CD14-positive monocyte (primary cell): ENCODE measurements around the gene TREML4. TPM values are rescaled to one million over a fixed set of nuclear protein-coding genes. Genes with fewer than 3 reads are reported as not detected.
A peak's percentile ranks its signal among the peaks of the same experiment; 100 is the strongest.

ENCODE experiments used
- DNase-seq, 3 donors: peaks; one replicate each; pipeline ENCODE4 v3.0.0-alpha.2; 2011 to 2022
- H2AFZ ChIP-seq: 2 replicates; pipeline ENCODE4 v1.6.0; 2012; ENCODE audit warnings: mild to moderate bottlenecking, low read depth, low read length, inconsistent platforms; ENCODE audit not compliant: insufficient read depth, poor library complexity, severe bottlenecking
- H3K27ac ChIP-seq, 2 donors: 1 replicate in 1 of 2; 2 replicates in 1 of 2; pipeline ENCODE4 v1.5.1; 2012 to 2013; ENCODE audit warnings: low read length in 2 of 2, control low read depth in 1 of 2, inconsistent platforms in 1 of 2, low read depth in 1 of 2, mild to moderate bottlenecking in 1 of 2
- H3K27me3 ChIP-seq, 2 donors: one replicate each; pipeline versions ENCODE4 v1.6.0 to v1.6.1; 2011 to 2013; ENCODE audit warnings: low read length in 2 of 2; ENCODE audit not compliant: control insufficient read depth in 2 of 2, insufficient read depth in 2 of 2
- H3K36me3 ChIP-seq, 2 donors: replicated peaks in 1 of 2; 1 replicate in 1 of 2; 2 replicates in 1 of 2; pipeline versions ENCODE4 v1.5.1 to v1.6.1; 2012 to 2013; ENCODE audit warnings: low read length in 2 of 2, control low read depth in 1 of 2, inconsistent platforms in 1 of 2, mild to moderate bottlenecking in 1 of 2; ENCODE audit not compliant: insufficient read depth in 2 of 2, control insufficient read depth in 1 of 2
- H3K4me1 ChIP-seq, 2 donors: 1 replicate in 1 of 2; 2 replicates in 1 of 2; pipeline versions ENCODE4 v1.5.1 to v1.6.1; 2012 to 2013; ENCODE audit warnings: low read length in 2 of 2, control low read depth in 1 of 2, inconsistent platforms in 1 of 2, mild to moderate bottlenecking in 1 of 2, moderate library complexity in 1 of 2; ENCODE audit not compliant: insufficient read depth in 2 of 2, control insufficient read depth in 1 of 2
- H3K4me2 ChIP-seq: replicated peaks from 2 replicates; pipeline ENCODE3; 2012; ENCODE audit warnings: low read length, moderate library complexity, mild to moderate bottlenecking; ENCODE audit not compliant: poor library complexity, severe bottlenecking; ENCODE audit errors: extremely low read depth
- H3K4me3 ChIP-seq, 3 experiments: fragments of 200-600 bp in 1 of 3; sonication (generic) in 1 of 3; replicated peaks in 1 of 3; 1 replicate in 2 of 3; 2 replicates in 1 of 3; pipeline ENCODE4 v1.5.1; 2011 to 2013; ENCODE audit warnings: low read length in 3 of 3, mild to moderate bottlenecking in 3 of 3, control low read depth in 2 of 3, low read depth in 2 of 3, inconsistent platforms in 1 of 3, moderate library complexity in 1 of 3
- H3K79me2 ChIP-seq: 2 replicates; pipeline ENCODE4 v1.6.0; 2012; ENCODE audit warnings: mild to moderate bottlenecking, control low read depth, inconsistent platforms, low read length, moderate library complexity; ENCODE audit not compliant: insufficient read depth
- H3K9ac ChIP-seq: 2 replicates; pipeline ENCODE4 v1.6.0; 2017; ENCODE audit warnings: low read length, mild to moderate bottlenecking; ENCODE audit not compliant: insufficient read depth, poor library complexity, severe bottlenecking
- H3K9me3 ChIP-seq, 2 donors: replicated peaks in 1 of 2; 1 replicate in 1 of 2; 2 replicates in 1 of 2; pipeline versions ENCODE4 v1.5.1 to v1.6.1; 2012 to 2013; ENCODE audit warnings: low read length in 2 of 2, control low read depth in 1 of 2; ENCODE audit not compliant: control insufficient read depth in 1 of 2, insufficient read depth in 1 of 2
- H4K20me1 ChIP-seq: 2 replicates; pipeline ENCODE4 v1.6.0; 2012; ENCODE audit warnings: mild to moderate bottlenecking, low read length, control low read depth, moderate library complexity; ENCODE audit not compliant: insufficient read depth
- H3K27ac Mint-ChIP-seq, 7 donors: one replicate each; pipeline ENCODE4 v1.8.0; 2020; ENCODE audit warnings: mild to moderate bottlenecking in 7 of 7, mixed read lengths in 7 of 7, moderate library complexity in 6 of 7, inconsistent platforms in 2 of 7
- H3K27me3 Mint-ChIP-seq, 3 donors: one replicate each; pipeline ENCODE4 v1.8.0; 2021 to 2022; ENCODE audit warnings: low read depth in 3 of 3, mild to moderate bottlenecking in 3 of 3, mixed read lengths in 3 of 3, moderate library complexity in 3 of 3, inconsistent platforms in 1 of 3
- H3K36me3 Mint-ChIP-seq, 2 donors: one replicate each; pipeline ENCODE4 v1.8.0; 2020; ENCODE audit warnings: mixed read lengths in 2 of 2, inconsistent platforms in 1 of 2, mild to moderate bottlenecking in 1 of 2
- H3K4me1 Mint-ChIP-seq: one replicate; pipeline ENCODE4 v1.8.0; 2020; ENCODE audit warnings: mild to moderate bottlenecking, mixed read lengths
- H3K4me3 Mint-ChIP-seq, 2 donors: one replicate each; pipeline ENCODE4 v1.8.0; 2020; ENCODE audit warnings: mild to moderate bottlenecking in 2 of 2, mixed read lengths in 2 of 2, moderate library complexity in 1 of 2
- H3K9me3 Mint-ChIP-seq, 7 donors: one replicate each; pipeline ENCODE4 v1.8.0; 2020 to 2022; ENCODE audit warnings: mixed read lengths in 7 of 7, mild to moderate bottlenecking in 6 of 7, moderate library complexity in 6 of 7, inconsistent platforms in 2 of 7
- WGBS: methylation state at CpG from one replicate; pipeline ENCODE4 v1.1.5; 2013; ENCODE audit warnings: missing lambda C conversion rate; ENCODE audit not compliant: insufficient coverage; 5-methylcytosine and 5-hydroxymethylcytosine counted together
- intact Hi-C, 2 donors: fragments of 100-400 bp; cut with micrococcal nuclease; formaldehyde crosslinking; loops; one replicate each; pipeline versions ENCODE4 v1.15.0 to v1.15.1; 2023
- polyA plus RNA-seq, 3 donors: library from polyadenylated mRNA; depleted of rRNA in 1 of 3; unstranded in 2 of 3; stranded (reverse) in 1 of 3; fragments of 300-500 nt in 2 of 3; fragments of >200 nt in 1 of 3; fragmentation: Illumina TruSeq in 2 of 3; gene quantifications; 1 replicate in 2 of 3; 2 replicates in 1 of 3; pipeline ENCODE4 v1.2.3, GENCODE V29; 2012 to 2021
- TF ChIP-seq, protein P1 (sequence below): fragments of 200-600 bp; IDR thresholded peaks from one replicate; pipeline ENCODE4 v1.8.0; 2022; ENCODE audit warnings: antibody characterized with exemption, mild to moderate bottlenecking

The TREML4 gene
- polyA plus RNA-seq, 3 donors = not detected

DNA sequence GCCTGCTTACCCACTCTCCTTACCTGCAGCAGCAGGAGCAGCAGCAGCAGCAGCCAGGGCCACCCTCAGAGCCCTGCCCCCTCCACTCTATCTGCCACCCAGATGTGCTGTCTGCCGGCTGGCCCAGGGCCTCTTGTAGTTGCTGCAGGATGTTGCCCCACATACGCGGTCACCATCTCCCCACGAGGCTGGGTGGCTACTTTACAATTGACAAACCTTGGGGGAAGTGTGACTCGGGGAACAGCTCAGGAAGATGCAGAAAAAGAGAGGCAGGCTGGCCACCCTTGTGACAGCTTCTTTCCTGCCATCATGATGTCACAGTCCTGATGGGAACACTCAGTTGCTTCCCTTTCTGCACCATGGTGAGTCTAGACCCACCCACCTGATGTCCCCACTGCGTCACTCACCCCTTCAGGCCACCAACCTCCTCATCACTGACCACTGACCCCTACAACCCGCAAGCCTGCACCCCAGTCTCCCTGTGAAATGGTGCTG lies 43.8 kb downstream of the TREML4 start:
- Mint-ChIP-seq H3K4me3 (peak overlapping the region; percentile 75 to 95), H3K9me3 (peaks cover 0 to 11% (median 0%) of the 10 kb centered on the region in 7 donors), H3K36me3 (peaks cover 58 to 72% of the 10 kb centered on the region in 2 donors), H3K4me1 (peaks cover 82% of the 10 kb centered on the region), H3K27ac (peak overlapping the region; percentile 99 to 100 (median 100)), H3K27me3 (peaks cover 0 to 4% (median 2%) of the 10 kb centered on the region in 3 donors)
- Histone ChIP-seq H3K9me3 (no peaks in the 10 kb centered on the region), H3K9ac (peak overlapping the region; percentile 58), H3K4me2 (peak overlapping the region; percentile 69), H3K4me3 (peak overlapping the region in 2 of 3 experiments; percentile 18 to 60), H3K27ac (peak overlapping the region; percentile 89 to 94), H3K4me1 (peaks cover 76 to 85% of the 10 kb centered on the region in 2 donors), H3K27me3 (no peaks in the 10 kb centered on the region), H2AFZ (no peak overlapping the region), H4K20me1 (no peaks in the 10 kb centered on the region), H3K36me3 (peaks cover 0 to 21% of the 10 kb centered on the region in 2 donors), H3K79me2 (peaks cover 1% of the 10 kb centered on the region)
- TF ChIP-seq, protein P1, sequence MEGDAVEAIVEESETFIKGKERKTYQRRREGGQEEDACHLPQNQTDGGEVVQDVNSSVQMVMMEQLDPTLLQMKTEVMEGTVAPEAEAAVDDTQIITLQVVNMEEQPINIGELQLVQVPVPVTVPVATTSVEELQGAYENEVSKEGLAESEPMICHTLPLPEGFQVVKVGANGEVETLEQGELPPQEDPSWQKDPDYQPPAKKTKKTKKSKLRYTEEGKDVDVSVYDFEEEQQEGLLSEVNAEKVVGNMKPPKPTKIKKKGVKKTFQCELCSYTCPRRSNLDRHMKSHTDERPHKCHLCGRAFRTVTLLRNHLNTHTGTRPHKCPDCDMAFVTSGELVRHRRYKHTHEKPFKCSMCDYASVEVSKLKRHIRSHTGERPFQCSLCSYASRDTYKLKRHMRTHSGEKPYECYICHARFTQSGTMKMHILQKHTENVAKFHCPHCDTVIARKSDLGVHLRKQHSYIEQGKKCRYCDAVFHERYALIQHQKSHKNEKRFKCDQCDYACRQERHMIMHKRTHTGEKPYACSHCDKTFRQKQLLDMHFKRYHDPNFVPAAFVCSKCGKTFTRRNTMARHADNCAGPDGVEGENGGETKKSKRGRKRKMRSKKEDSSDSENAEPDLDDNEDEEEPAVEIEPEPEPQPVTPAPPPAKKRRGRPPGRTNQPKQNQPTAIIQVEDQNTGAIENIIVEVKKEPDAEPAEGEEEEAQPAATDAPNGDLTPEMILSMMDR = no peak
- WGBS = 0% methylated on average over 3 of the region's 7 CpGs
- intact Hi-C loops = loop anchor here (2.0 to 5.0 kb wide), 3 partner anchors 15 to 200 kb away; partner anchors contain the start of genes TREM1 (in 2 of the 2), NFYA (in 1 of the 2), OARD1 (in 1 of the 2) and TREML4 (in 1 of the 2)
- DNase-seq = peak; percentile 98 to 99 (median 99)

DNA sequence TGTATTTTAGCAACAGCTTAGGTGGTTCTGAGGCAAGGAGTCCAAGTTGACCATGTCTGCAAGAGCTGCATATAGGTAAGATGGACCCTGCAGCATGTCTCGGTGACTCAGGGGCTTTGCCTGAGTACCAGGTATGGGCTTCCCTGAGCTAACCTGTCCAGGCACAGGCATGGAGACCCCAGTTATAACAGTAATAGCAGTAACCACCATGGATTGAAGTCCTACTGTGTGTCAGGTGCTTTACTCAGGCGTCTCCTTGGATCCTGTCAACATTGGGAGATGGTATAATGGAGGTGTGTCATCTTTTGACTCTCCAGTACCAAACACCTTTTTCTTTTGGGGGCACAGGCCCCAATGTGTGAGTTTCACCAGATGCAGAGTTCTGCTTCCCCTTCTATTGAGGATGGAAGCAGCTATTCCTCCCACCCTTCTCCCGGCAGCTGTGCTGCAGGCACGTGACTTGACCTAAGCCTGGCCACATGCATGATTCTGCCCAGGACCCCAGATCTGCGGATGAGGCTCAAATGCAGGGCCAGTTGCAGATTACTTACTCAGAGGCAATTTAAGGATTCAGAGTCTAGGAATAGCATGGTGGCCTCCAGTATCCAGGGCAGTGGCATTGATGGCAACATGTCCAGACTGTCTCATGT lies 44.6 kb downstream of the TREML4 start:
- Histone ChIP-seq H3K9ac (peak overlapping the region; percentile 58), H3K36me3 (peaks cover 0 to 24% of the 10 kb centered on the region in 2 donors), H3K4me1 (peaks cover 84 to 93% of the 10 kb centered on the region in 2 donors), H2AFZ (no peak overlapping the region), H4K20me1 (no peaks in the 10 kb centered on the region), H3K9me3 (no peaks in the 10 kb centered on the region), H3K27me3 (no peaks in the 10 kb centered on the region), H3K27ac (peak overlapping the region; percentile 89 to 94), H3K4me3 (peak overlapping the region in 1 of 3 experiments; percentile 0), H3K4me2 (no peak overlapping the region), H3K79me2 (peaks cover 6% of the 10 kb centered on the region)
- intact Hi-C loops = loop anchor here (2.0 to 5.0 kb wide), 3 partner anchors 14 to 200 kb away; partner anchors contain the start of genes TREM1 (in 2 of the 2), NFYA (in 1 of the 2), OARD1 (in 1 of the 2) and TREML4 (in 1 of the 2)
- peaks cover 0 to 4% (median 2%) of the 10 kb centered on the region in 3 donors for H3K27me3 Mint-ChIP-seq
- 55% methylated on average over 3 of the region's 5 CpGs for WGBS
- TF ChIP-seq, protein P1 = no peak
- peaks cover 0 to 13% (median 0%) of the 10 kb centered on the region in 7 donors for H3K9me3 Mint-ChIP-seq
- H3K36me3 Mint-ChIP-seq = peaks cover 66 to 70% of the 10 kb centered on the region in 2 donors
- peaks cover 87% of the 10 kb centered on the region for H3K4me1 Mint-ChIP-seq
- no peak overlapping the region for H3K4me3 Mint-ChIP-seq
- no peak for DNase-seq
- H3K27ac Mint-ChIP-seq = peak overlapping the region; percentile 99 to 100 (median 100)
